Testis (tissue), 3 donors: ENCODE data around the gene ZNF653. TPM values are rescaled to one million over a fixed set of nuclear protein-coding genes. Genes with fewer than 3 reads are reported as not detected.

Experiments used
- DNase-seq: peaks from one replicate; pipeline ENCODE4 v3.0.0-alpha.2; 2019
- H3K27ac ChIP-seq, 2 donors: fragments of 200-600 bp; sonication (generic); one replicate each; pipeline ENCODE4 v1.5.1; 2019
- H3K27me3 ChIP-seq: fragments of 200-600 bp; sonication (generic); one replicate; pipeline ENCODE4 v1.5.1; 2019
- H3K36me3 ChIP-seq: fragments of 200-600 bp; sonication (generic); one replicate; pipeline ENCODE4 v1.5.1; 2017; ENCODE audit warnings: low read depth; ENCODE audit errors: missing control alignments
- H3K4me1 ChIP-seq: fragments of 200-600 bp; sonication (generic); one replicate; pipeline ENCODE4 v1.5.1; 2019
- H3K4me3 ChIP-seq, 2 donors: fragments of 200-600 bp; sonication (generic); one replicate each; pipeline ENCODE4 v1.5.1; 2017 to 2019
- H3K9me3 ChIP-seq: fragments of 200-600 bp; sonication (generic); one replicate; pipeline ENCODE4 v1.5.1; 2017
- POLR2A ChIP-seq: fragments of 450-650 bp; IDR thresholded peaks from one replicate; pipeline ENCODE4 v1.6.1; 2017; ENCODE audit warnings: antibody characterized with exemption, mild to moderate bottlenecking, moderate library complexity
- WGBS, 2 donors: methylation state at CpG; one replicate each; pipeline ENCODE4 v1.1.5; 2018; 5-methylcytosine and 5-hydroxymethylcytosine counted together
- intact Hi-C: fragments of 100-400 bp; cut with DNase I; formaldehyde crosslinking; loops from one replicate; pipeline ENCODE4 v1.15.1; 2023; ENCODE audit warnings: low total_unique reads
- polyA plus RNA-seq: library from polyadenylated mRNA; stranded (reverse); fragments of 350-450 nt; fragmentation: Illumina TruSeq; extraction: RNeasy Lipid Tissue Mini Kit (QIAGEN cat#74804); gene quantifications from one replicate; pipeline ENCODE4 v1.2.3, GENCODE V29; 2014; ENCODE audit warnings: low read depth, low replicate concordance; ENCODE audit not compliant: insufficient read depth
- total RNA-seq, 2 donors: library from RNA; depleted of rRNA; stranded (reverse); fragments of >200 nt; gene quantifications; one replicate each; pipeline ENCODE4 v1.2.3, GENCODE V29; 2016
- TF ChIP-seq, protein P1 (sequence below), 3 experiments: fragments of 450-650 bp in 2 of 3; fragments of 200-600 bp in 1 of 3; sonication (generic) in 1 of 3; IDR thresholded peaks; one replicate each; pipeline ENCODE4 v1.5.1; 2016 to 2019; ENCODE audit warnings: antibody characterized with exemption in 3 of 3, mild to moderate bottlenecking in 2 of 3, moderate library complexity in 1 of 3

Gene ZNF653
- total and polyA plus RNA-seq, 3 donors from 2014 or later = 36.8 to 53.3 (median 45.9) TPM

DNA sequence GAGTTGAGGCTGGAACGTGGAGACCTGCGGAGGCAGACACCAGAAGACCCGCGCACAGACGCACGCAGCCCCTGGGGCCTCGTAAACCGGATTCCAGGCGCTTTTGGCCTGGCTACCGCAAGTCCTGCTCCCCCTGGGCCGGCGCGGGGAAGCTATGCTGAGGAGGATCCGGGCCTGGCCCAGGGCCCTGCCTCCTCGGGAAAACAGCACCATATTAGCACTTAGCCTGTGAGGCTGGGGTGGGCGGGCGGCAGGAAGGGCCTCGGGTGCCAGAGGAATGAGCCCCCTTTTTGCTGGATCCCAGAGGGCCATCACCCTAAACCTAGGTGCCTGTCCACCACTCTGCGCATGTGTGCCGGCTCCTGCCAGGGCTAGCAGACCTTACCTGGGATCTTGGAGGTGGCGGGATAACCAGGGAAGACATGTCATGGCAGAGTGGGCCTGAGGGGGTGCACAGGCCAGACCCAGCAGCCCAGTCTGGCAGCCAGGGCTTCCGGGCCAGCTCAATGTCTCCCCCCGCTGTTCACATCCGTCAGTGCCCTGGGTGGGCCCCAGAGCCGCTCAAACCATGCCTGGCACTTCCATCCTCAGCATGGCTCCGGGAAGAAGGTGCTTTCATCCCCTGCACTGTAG is 46.1 kb upstream of the ZNF653 start:
- TF ChIP-seq, protein P1, sequence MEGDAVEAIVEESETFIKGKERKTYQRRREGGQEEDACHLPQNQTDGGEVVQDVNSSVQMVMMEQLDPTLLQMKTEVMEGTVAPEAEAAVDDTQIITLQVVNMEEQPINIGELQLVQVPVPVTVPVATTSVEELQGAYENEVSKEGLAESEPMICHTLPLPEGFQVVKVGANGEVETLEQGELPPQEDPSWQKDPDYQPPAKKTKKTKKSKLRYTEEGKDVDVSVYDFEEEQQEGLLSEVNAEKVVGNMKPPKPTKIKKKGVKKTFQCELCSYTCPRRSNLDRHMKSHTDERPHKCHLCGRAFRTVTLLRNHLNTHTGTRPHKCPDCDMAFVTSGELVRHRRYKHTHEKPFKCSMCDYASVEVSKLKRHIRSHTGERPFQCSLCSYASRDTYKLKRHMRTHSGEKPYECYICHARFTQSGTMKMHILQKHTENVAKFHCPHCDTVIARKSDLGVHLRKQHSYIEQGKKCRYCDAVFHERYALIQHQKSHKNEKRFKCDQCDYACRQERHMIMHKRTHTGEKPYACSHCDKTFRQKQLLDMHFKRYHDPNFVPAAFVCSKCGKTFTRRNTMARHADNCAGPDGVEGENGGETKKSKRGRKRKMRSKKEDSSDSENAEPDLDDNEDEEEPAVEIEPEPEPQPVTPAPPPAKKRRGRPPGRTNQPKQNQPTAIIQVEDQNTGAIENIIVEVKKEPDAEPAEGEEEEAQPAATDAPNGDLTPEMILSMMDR (IDR thresholded peaks at IDR 0.05) = no peak
- no peak for TF ChIP-seq POLR2A
- intact Hi-C loops = no loop called here
- no peaks in the 10 kb centered on the region for H3K27me3 ChIP-seq
- no peaks in the 10 kb centered on the region for H3K9me3 ChIP-seq
- H3K4me3 ChIP-seq = no peak overlapping the region
- no peaks in the 10 kb centered on the region for H3K4me1 ChIP-seq
- no peaks in the 10 kb centered on the region for H3K36me3 ChIP-seq
- WGBS, 2 donors = 69 to 77% methylated on average over 5 to 26 of the region's 26 CpGs
- H3K27ac ChIP-seq = peak overlapping the region; percentile 31 to 69
- no peak for DNase-seq

DNA sequence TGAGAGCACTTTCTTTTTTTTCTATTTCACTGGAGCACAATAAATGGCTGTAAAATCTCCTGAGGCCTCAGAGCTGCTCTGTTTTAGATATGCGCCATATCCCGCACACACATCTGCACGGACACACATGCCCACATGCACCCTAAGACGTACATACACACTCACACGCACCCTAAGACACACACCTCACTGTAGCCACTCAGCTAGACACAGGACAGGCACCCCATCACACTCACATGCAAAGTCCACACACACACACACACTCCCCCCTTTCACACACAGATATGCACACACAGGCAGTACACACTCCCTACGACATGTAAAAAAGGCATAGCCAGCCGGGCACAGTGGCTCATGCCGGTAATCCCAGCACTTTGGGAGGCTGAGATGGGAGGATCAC is 44.6 kb upstream of the ZNF653 start:
- WGBS, 2 donors = 93% methylated on average over 8 of the region's 8 CpGs
- DNase-seq = no peak
- no peak overlapping the region for H3K27ac ChIP-seq
- intact Hi-C loops = no loop called here
- no peaks in the 10 kb centered on the region for H3K9me3 ChIP-seq
- TF ChIP-seq POLR2A = no peak
- TF ChIP-seq, protein P1 (IDR thresholded peaks at IDR 0.05) = no peak
- no peaks in the 10 kb centered on the region for H3K36me3 ChIP-seq
- H3K4me3 ChIP-seq = no peak overlapping the region
- no peaks in the 10 kb centered on the region for H3K4me1 ChIP-seq
- no peaks in the 10 kb centered on the region for H3K27me3 ChIP-seq

DNA sequence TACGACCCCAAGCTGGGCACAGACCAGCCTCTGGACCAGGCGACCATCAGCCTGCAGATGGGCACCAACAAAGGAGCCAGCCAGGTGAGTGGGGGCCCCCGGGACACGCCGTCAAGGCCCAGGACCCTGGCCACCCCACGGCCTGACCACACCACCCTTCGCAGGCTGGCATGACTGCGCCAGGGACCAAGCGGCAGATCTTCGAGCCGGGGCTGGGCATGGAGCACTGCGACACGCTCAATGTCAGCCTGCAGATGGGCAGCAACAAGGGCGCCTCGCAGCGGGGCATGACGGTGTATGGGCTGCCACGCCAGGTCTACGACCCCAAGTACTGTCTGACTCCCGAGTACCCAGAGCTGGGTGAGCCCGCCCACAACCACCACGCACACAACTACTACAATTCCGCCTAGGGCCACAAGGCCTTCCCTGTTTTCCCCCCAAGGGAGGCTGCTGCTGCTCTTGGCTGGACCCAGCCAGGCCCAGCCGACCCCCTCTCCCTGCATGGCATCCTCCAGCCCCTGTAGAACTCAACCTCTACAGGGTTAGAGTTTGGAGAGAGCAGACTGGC is 43.8 kb upstream of the ZNF653 start:
- no peak overlapping the region for H3K27ac ChIP-seq
- WGBS, 2 donors = 76 to 89% methylated on average over 7 to 24 of the region's 24 CpGs
- DNase-seq = no peak
- no peak overlapping the region for H3K4me3 ChIP-seq
- TF ChIP-seq POLR2A = no peak
- TF ChIP-seq, protein P1 (IDR thresholded peaks at IDR 0.05) = no peak
- H3K36me3 ChIP-seq = no peaks in the 10 kb centered on the region
- H3K27me3 ChIP-seq = no peaks in the 10 kb centered on the region
- H3K4me1 ChIP-seq = no peaks in the 10 kb centered on the region
- intact Hi-C loops = no loop called here
- H3K9me3 ChIP-seq = no peaks in the 10 kb centered on the region

DNA sequence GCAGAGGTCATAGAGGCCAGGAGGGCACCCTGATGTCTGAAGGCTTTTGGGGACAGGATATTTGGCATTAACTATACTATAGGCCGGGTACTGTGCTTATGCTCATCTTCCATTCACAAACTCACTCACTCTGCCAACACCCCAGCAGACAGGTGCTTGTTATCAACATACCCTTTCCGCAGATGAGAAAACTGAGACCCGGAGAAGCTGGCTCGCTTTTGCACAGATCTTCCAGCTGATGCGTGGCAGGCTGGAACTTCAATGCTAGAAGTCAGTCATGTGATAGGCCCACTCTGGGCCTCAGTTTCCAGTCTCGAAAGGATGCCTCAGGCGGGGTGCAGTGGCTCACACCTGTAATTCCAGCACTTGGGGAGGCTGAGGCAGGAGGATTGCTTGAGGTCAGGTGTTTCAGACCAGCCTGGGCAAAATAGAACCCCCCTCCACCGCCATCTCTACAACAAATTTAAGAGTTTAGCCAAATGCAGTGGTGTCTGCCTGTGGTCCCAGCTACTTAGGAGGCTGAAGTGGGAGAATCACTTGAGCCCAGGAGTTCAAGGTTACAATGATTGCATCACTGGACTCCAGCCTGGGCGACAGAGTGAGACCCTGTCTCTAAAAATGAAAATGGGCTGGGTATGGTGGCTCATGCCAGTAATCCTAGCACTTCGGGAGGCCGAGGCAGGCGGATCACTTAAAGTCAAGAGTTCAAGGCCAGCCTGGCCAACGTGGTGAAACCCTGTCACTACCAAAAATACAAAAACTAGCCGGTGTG is 42.5 kb upstream of the ZNF653 start:
- no peak for DNase-seq
- Histone ChIP-seq H3K9me3 (no peaks in the 10 kb centered on the region), H3K27me3 (no peaks in the 10 kb centered on the region), H3K4me1 (no peaks in the 10 kb centered on the region), H3K4me3 (no peak overlapping the region), H3K36me3 (no peaks in the 10 kb centered on the region), H3K27ac (no peak overlapping the region)
- intact Hi-C loops = no loop called here
- TF ChIP-seq, protein P1 (IDR thresholded peaks at IDR 0.05) = no peak
- no peak for TF ChIP-seq POLR2A
- 81 to 87% methylated on average over 14 of the region's 14 CpGs for WGBS, 2 donors
